Mucosa of gallbladder (tissue), 1 donor: ENCODE results near the gene CX3CL1. TPM values are rescaled to one million over a fixed set of nuclear protein-coding genes. Genes with fewer than 3 reads are reported as not detected.
"Not testable (repeated sequence)": the region's sequence is repeated elsewhere in the genome, so short reads cannot be mapped to it uniquely, and the experiment has no call there.

Source experiments
- DNase-seq: peaks from one replicate; pipeline ENCODE4 v3.0.0-alpha.2; 2020; ENCODE audit warnings: low spot score
- total RNA-seq: library from RNA; stranded (reverse); gene quantifications from one replicate; pipeline ENCODE4 v1.2.1, GENCODE V29; 2021
- donor health status: DM: no; HTN: no; CAD: no.

The CX3CL1 gene
- total RNA-seq, 1 donor from 2014 or later: 19.7 TPM

DNA sequence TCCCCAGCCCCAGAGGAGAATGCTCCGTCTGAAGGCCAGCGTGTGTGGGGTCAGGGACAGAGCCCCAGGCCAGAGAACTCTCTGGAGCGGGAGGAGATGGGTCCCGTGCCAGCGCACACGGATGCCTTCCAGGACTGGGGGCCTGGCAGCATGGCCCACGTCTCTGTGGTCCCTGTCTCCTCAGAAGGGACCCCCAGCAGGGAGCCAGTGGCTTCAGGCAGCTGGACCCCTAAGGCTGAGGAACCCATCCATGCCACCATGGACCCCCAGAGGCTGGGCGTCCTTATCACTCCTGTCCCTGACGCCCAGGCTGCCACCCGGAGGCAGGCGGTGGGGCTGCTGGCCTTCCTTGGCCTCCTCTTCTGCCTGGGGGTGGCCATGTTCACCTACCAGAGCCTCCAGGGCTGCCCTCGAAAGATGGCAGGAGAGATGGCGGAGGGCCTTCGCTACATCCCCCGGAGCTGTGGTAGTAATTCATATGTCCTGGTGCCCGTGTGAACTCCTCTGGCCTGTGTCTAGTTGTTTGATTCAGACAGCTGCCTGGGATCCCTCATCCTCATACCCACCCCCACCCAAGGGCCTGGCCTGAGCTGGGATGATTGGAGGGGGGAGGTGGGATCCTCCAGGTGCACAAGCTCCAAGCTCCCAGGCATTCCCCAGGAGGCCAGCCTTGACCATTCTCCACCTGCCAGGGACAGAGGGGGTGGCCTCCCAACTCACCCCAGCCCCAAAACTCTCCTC, 10.4 kb downstream of the CX3CL1 start:
- no peak for DNase-seq

DNA sequence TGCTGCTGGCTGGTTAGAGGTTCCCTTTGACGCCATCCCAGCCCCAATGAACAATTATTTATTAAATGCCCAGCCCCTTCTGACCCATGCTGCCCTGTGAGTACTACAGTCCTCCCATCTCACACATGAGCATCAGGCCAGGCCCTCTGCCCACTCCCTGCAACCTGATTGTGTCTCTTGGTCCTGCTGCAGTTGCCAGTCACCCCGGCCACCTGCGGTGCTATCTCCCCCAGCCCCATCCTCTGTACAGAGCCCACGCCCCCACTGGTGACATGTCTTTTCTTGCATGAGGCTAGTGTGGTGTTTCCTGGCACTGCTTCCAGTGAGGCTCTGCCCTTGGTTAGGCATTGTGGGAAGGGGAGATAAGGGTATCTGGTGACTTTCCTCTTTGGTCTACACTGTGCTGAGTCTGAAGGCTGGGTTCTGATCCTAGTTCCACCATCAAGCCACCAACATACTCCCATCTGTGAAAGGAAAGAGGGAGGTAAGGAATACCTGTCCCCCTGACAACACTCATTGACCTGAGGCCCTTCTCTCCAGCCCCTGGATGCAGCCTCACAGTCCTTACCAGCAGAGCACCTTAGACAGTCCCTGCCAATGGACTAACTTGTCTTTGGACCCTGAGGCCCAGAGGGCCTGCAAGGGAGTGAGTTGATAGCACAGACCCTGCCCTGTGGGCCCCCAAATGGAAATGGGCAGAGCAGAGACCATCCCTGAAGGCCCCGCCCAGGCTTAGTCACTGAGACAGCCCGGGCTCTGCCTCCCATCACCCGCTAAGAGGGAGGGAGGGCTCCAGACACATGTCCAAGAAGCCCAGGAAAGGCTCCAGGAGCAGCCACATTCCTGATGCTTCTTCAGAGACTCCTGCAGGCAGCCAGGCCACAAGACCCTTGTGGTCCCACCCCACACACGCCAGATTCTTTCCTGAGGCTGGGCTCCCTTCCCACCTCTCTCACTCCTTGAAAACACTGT, 11.3 kb downstream of the CX3CL1 start:
- peak; percentile 42 for DNase-seq

DNA sequence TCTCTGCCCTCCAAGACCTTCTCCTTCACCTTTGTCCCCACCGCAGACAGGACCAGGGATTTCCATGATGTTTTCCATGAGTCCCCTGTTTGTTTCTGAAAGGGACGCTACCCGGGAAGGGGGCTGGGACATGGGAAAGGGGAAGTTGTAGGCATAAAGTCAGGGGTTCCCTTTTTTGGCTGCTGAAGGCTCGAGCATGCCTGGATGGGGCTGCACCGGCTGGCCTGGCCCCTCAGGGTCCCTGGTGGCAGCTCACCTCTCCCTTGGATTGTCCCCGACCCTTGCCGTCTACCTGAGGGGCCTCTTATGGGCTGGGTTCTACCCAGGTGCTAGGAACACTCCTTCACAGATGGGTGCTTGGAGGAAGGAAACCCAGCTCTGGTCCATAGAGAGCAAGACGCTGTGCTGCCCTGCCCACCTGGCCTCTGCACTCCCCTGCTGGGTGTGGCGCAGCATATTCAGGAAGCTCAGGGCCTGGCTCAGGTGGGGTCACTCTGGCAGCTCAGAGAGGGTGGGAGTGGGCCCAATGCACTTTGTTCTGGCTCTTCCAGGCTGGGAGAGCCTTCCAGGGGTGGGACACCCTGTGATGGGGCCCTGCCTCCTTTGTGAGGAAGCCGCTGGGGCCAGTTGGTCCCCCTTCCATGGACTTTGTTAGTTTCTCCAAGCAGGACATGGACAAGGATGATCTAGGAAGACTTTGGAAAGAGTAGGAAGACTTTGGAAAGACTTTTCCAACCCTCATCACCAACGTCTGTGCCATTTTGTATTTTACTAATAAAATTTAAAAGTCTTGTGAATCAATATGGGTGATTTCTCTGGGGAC, 12.2 kb downstream of the CX3CL1 start:
- no peak for DNase-seq

DNA sequence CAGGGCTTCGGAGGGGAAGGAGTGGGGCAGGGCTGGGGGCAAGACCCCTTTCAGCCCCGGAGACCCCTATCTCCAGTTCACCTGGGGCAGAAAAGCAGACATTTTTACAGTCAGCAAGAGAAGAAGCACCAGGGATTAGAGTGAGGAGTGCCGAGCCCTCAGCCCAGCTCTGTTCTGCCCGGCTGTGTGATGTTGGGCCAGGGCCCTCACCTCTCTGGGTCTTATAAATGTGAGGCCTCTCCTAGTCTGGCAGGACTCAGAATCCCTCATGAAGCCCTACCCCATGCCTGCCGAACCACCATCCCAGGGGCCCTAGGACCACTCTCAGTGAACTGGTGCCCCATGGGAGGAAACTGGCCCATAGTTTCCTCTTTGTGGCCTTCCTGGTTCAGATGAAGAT, 12.8 kb downstream of the CX3CL1 start:
- no peak for DNase-seq

GRCh38 chr16:57386381-57386951, 14.2 kb downstream of the CX3CL1 start:
- DNase-seq: no peak

- no peak for DNase-seq
Measured at GRCh38 chr16:57387598-57388354, 15.5 kb downstream of the CX3CL1 start.

- DNase-seq: peak; percentile 32
Measured at GRCh38 chr16:57388359-57389086, 16.2 kb downstream of the CX3CL1 start.

GRCh38 chr16:57389087-57389468, 16.8 kb downstream of the CX3CL1 start:
- no peak for DNase-seq

DNA sequence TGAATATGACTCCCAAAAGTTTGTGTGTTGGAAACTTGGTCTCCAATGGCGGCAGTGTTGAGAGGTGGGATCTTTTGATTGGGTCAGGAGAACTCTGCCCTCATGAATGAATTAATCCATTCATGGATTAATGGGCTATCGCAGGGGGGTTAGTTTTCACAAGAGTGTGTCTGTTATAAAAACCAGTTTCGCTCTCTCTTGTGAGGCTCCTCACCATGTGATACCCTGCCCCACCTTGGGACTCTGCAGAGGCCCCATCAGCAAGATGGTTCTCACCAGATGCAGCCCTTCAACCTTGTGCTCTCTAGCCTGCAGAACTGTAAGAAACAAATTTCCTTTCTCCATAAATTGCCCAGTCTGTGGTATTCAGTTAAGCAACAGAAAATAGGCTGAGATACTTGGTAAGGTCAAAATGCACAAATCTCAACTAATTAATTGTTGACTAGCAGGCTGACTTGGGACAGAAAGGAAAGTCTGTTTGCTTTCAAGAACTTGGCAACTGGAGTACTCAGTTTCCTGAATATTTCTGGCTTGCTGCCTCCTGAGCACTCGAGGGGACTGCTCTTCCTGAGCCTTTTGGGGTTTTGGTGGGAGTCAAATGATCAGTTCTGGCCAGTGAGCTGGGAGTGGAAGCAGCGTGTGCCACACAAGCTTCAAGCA, 18.5 kb downstream of the CX3CL1 start:
- no peak for DNase-seq

GRCh38 chr16:57391300-57391699, 19.0 kb downstream of the CX3CL1 start:
- no peak for DNase-seq

DNA sequence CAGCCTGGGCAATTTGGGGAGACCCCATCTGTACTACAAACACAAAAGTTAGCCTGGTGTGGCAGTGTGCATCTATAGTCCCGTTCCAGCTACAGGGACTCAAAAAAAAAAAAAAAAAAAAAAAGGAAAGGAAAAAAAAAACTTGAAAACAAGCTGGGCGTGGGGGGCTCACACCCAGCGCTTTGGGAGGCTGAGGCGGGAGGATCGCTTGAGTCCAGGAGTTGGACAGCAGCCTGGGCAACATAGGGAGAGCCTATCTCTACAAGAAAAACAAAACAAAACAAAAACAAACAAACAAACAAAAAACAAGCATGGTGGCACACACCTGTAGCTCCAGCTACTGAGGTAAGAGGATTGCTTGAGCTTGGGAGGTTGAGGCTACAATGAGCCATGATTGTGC, 19.4 kb downstream of the CX3CL1 start:
- no peak for DNase-seq

DNA sequence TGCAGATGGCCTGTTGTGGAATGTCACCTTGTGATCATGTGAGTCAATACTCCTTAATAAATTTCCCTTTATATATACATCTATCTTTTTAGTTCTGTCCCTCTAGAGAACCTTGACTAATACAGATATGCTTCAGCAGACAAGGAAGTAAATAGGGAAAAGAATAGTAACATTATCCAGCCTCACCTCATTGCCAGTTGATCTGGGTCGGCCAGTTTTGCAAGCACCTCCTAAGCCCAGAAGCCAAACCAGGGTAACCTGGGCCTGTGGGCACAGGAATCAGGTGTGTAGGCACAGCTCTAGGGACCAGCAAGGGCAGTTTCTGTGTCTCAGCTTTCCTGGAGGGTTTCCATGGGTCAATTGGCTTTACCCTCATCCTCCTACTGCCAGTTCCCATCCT, 20.4 kb downstream of the CX3CL1 start:
- peak; percentile 41 for DNase-seq

GRCh38 chr16:57394444-57394843, 22.2 kb downstream of the CX3CL1 start:
- DNase-seq: peak; percentile 85

GRCh38 chr16:57395026-57395425, 22.7 kb downstream of the CX3CL1 start:
- no peak for DNase-seq

DNA sequence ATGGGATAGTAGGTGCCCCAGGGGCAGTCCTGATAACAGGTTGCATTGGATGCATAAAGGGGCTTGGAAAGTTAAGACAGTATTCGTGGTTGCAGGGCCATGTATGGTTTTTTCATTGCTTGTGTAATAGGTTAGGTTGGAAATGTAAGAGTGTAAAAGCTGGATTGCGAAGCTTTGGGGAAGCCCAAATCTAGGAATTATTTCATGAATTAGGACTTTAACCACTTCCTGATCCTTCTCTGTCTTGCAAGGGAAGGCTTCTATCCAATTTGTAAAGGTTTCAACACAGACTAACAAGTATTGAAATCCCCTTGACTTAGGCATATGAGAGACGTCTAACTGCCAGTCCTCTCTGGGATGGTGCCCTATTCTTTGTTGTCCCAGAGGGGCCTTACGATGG, 24.5 kb downstream of the CX3CL1 start:
- DNase-seq: no peak

- DNase-seq: not testable (repeated sequence)
Measured at GRCh38 chr16:57397493-57397892, 25.2 kb downstream of the CX3CL1 start.

- no peak for DNase-seq
Measured at GRCh38 chr16:57401943-57402640, 29.8 kb downstream of the CX3CL1 start.

- DNase-seq: no peak
Measured at GRCh38 chr16:57403965-57404817, 31.9 kb downstream of the CX3CL1 start, which contains the start of gene CCL17. CCL17 (plus strand) TSS chr16:57404767; CDS start chr16:57413933, 9,166 bp downstream.
